HG03097 (cell line): ENCODE results near the gene OPRM1.
"Not testable (repeated sequence)": the region's sequence is repeated elsewhere in the genome, so short reads cannot be mapped to it uniquely, and the experiment has no call there.

Experiments used
- ATAC-seq: cut with Tn5 transposase; IDR thresholded peaks from one replicate; pipeline ENCODE4 v1.9.1; 2021; ENCODE audit not compliant: unreplicated experiment, low FRiP score

The OPRM1 gene

DNA sequence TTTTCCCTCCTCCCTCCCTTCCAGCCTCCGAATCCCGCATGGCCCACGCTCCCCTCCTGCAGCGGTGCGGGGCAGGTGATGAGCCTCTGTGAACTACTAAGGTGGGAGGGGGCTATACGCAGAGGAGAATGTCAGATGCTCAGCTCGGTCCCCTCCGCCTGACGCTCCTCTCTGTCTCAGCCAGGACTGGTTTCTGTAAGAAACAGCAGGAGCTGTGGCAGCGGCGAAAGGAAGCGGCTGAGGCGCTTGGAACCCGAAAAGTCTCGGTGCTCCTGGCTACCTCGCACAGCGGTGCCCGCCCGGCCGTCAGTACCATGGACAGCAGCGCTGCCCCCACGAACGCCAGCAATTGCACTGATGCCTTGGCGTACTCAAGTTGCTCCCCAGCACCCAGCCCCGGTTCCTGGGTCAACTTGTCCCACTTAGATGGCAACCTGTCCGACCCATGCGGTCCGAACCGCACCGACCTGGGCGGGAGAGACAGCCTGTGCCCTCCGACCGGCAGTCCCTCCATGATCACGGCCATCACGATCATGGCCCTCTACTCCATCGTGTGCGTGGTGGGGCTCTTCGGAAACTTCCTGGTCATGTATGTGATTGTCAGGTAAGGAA is at the start of gene OPRM1:
Gene OPRM1 (plus strand): TSS at position 10 of the 612 bp plus-strand sequence. CDS start 305 bp downstream, at position 315.
- no peak for ATAC-seq

DNA sequence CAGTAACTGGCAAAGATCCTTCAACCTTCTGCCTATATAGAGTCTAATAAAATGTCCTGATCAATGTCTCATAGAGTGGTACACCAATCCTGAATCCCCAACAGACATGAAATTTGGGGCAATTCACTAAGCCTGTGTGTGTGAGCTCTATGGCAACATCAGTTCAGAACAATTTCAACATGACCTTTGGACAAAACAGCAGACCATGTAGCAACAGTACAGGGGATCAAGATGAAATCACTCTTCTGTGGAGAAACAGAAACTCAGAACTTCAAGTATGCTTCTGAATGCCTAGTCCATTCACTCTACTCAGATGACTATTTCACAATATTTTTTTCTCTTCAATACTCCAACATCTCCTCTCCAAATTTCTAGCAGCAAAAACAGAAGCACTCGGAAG is 49.1 kb upstream of the OPRM1 start:
- no peak for ATAC-seq

DNA sequence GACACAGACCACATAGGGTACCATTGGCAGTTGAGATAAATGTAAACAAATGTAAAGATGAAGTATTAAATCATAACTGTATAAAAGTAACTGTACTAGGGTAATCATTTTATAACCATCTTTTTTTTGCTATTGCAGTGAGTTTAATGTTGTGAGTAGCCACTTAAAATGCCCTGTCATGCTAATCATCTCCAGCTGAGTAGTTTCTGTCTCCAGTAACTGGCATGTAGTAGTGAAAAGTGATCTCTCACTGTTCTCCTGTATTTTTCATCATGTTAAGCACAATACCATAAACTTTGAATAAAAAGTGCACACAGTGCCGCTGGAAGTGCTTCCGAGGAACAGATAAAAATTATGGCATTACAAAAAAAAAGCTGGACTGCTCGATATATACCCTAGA is 45.0 kb upstream of the OPRM1 start:
- ATAC-seq: no peak

DNA sequence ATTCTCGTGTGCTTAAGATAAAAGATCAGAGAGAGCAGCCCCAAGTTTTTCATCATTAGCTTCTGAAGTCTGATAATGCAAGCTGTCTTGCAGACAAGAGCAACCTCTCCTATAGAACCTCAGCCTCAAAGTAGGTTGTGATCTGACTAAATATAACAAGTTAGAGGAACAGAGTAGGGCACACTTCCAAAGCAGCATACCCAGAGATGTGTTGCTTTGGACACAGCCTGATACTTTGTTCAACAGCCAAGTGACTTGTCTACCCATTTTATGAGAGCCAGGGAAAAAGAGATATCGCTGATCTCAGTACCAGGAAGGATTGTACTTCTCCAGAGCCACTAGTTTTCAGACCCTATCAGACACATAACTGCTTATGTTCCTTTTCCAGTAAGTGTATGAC is 44.2 kb upstream of the OPRM1 start:
- no peak for ATAC-seq

DNA sequence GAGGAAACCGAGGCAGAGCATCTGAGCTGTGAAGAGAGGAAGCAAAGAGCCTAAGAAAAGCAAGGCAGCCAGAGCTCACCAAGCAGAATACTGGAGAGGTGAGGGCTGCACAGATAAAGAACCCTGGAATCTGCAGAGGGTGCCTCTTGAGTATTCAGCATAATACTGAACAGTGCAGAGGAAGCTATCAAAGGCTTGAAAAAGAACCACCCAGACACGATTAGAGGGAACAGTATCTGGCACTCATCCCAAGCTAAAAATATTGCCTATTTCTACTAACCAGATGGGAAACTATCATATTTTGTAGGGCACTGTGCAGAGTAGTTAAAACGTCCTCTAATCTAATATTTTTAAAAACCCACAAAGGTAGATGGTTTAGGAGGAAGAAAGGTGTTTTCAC is 41.8 kb upstream of the OPRM1 start:
- no peak for ATAC-seq

DNA sequence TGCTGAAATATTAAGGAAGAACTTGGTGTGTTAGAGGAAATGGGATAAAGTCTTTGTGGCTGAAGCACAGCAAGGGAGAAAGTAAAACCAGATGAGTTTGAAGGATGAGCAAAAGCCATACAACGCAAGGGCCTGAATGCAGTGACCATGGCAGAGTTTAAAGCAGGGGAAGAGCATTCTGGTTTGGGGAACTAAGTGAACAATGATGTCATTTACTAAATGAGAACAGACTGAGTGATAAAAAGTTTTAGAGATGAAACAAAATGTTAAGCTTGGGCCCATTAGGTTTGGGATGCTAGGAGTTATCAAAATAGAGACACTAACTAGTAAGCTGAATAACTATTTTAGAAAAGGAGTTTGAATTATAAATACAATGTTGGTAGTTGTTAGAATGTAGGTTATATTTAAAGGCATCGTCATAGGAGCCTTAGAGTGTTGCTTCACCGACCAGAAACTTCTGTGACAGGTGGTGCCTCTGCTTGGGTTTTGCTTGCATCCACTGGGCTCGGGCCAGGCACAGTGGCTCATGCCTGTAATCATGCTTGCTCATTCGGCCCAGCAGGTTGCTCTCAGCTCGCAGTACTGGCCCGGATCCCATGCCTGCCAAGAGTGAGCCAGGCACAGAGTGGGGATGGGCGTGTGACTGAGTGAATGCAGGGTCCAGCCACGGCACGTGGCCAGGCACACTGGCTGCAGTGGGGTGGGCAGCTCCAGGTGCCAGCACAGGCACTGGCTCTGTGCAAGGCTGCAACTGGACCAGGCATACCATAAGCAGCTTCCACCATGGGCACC is 37.4 kb upstream of the OPRM1 start:
- ATAC-seq: no peak

DNA sequence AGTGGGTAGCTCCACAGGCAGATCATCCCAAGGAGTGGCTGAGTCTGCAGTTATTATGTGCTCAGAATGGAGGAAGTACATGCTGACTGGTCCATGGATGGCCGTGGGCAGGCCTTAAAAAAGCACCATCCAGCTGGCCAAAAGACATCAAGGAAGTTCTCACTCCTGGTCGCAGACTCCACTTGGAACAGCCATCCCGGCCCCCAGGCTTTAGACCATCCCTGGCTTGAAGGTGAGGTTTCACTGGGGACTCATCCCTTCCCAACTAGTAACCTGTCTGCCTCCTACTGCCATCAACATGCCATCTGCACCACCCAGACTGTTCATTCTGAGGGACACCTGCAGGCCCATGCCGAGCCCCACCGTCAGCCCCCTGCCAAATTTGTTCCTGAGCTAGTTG is 36.1 kb upstream of the OPRM1 start:
- ATAC-seq: no peak

DNA sequence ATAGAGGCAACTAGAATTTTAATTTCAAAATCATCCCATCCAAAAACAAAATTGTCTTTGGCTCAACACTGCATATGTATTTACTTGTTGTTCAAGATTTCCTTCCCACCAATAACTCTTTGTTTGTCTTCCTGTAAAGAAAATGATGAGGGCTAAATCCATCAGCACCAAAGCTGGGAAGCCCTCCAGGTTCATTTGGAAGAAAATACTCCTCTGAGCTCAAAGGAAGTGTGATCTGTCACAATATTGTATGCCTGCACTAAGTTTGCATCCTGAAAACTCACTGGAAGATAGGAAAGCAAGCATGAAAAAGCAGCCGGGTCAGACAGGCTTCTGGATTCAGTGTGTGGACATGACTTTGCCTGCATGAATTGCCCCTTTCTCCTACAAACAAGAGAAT is 28.7 kb upstream of the OPRM1 start:
- no peak for ATAC-seq

DNA sequence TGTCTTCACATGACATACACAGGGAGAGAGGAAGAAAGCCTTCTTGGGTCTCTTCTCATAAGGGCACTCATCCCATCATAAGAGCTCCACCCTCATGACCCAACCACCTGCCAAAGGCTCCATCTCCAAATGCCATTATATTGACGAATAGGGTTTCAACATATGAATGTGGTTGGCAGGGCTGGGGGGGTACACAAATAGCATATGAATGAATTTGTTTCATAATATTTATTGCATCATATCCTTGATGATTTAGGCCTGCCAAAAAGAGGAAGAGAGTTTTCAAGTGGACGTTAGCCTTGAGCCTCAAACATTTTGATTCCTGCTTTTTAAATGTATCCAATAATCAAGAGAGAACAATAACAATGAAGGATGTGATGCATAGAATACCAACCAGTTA is 26.2 kb upstream of the OPRM1 start:
- ATAC-seq: no peak

DNA sequence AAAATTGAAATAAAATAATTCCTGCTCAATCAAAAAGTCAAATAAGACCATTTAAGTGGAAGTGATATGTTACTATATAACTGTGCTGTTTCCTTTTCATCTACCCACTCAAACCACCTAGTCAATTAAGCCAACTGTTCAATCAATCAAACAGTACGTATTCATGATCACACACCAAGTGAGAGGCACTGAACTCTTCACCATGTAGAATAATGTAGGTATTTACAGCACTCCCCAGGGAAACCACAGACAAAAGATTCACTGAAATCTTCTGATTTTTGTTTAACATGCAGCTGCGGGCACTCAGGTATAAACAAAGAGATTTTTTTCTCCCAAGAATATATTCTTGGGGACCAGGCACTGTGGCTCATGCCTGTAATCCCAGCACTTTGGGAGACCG is 21.3 kb upstream of the OPRM1 start:
- ATAC-seq: no peak

DNA sequence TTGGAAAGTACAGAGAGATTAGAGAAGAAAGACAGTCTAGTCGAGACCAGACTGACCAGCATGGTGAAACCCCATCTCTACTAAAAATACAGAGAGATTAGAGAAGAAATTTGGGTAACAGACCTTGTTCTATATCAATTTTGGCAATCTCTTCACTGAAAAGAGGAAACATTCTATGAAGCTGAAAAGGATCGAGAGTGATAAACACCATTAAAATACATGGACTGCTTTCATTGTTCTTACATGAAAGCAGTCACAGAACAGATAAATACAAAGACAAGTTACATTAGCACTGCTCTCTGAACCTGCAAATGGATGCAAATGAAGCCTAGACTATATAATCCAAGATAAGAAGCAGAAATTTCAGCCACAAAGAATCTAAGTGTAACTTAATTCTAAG is 8.4 kb upstream of the OPRM1 start:
- ATAC-seq: no peak

DNA sequence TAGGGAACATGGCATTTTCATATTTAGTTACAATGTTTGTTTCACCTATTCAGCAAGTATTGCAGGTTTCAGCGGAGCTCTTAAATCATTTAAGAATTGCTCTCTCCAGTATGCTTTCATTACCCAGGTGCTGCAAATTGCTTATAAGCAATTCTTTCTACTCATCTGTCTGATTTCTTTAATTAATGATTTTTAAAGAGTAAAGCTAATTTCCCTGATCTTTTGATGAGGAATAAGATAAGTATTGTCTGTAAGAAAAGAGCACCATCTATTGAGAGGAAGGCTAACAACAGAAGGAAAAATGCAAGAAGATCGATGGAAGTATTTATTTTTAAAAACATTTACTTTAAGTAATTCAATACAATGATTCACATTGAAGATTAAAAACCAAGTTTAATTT is 2.0 kb downstream of the OPRM1 start:
- ATAC-seq: no peak

DNA sequence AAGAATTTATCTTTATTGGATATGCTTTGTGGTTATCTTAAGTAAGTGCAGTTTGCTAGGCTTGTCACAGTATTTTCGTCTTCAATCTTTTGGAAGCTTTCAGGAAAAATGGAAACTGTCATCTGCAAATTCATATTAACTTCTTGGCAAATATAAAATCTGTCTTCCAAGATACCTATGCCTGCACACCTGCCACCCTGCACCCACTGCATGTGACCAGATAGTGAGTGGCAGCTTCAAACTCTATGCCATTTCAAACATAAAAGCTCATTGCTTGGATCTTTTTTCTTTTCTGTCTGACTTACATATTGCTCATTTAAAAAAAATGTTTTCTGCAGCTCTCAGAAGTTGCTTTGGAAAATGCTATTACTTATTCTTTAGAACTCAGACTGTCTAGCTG is 14.1 kb downstream of the OPRM1 start:
- ATAC-seq: no peak

DNA sequence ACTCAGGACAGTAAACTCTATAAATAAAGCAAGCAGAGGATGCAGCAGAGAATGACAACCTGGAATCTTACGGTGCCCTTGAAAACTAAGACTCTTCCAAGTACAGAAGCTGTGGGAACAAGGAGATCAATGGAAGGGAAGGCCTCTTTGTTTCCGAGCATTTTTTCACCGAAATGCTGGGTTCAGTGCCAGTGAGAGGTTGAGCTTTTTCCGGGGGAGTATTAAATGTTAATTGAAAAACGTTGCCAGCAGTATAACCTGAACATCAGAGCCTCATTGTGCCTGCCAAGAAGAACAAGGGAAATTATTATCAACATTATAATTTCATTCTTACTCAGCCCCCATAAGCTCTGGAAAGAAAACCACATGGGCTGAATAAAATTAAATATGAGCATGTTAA is 17.5 kb downstream of the OPRM1 start:
- ATAC-seq: no peak

DNA sequence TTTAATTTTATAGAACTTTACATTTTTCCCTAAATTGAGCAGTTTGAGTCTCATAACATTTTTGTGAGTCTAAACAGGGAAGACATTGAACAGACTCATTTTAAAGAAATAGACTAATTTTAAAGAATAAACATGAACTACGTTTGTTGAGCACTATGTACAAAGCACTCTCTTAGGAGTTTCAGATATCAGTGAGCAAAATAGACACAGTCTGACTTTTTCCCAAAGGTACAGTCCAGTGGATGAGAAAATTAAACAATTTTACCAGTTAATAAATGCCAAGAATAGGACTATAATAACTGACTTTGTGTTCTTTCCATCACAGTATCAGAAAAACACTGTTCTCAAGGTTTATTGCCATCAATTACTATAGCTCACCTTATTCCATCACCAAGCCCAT is 18.1 kb downstream of the OPRM1 start:
- ATAC-seq: no peak

DNA sequence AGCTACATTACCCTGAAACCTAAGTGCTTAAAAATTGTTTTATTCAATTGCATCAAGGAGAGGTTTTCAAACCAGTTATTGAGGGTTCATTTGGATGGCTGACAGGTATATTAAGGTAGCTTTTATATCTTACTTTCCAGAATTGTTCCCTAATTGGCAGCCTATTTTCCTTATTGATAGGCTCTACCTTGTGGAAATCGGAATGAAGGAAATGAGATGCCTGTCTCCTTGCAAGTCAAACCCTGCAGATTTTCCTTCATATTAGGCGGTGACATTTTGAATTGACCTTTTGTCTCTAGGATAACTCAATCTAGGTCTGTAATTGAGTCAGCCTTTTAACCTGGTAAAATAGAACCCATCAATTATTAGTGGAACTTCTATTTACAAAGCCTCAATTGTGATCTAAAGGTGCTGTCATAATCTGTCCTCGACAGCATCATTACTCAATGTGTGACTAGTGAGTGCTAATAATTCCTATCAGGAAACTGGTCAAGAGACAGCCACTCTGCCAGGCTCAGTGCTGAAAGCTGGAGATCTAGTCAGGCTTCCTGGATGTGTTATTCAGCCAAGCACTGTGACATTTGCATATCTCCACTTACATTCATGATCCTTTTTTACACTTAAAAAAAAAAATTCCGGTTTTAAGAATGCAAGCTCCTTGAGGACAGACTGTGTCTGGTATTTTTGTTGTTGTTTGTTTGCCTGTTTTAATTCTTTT is 20.1 kb downstream of the OPRM1 start:
- no peak for ATAC-seq

DNA sequence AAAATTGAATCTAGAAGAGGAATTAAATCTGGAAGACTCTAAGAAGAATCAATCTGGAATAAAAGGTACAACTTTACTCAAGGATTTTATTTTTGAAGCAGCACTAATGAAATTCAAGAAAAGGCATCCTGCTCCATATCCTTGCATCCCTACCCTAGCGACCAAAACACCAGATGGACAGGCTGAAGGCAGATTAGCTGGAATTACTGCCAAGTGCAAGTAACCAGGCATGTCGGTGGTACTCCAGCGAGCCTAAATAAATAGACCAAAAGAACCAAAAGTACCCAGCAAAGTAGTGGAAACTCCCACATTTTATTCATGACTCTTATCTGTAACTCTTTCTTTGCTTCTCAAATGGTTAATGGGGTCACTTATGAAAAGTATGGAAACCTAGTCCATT is 21.0 kb downstream of the OPRM1 start:
- ATAC-seq: no peak

DNA sequence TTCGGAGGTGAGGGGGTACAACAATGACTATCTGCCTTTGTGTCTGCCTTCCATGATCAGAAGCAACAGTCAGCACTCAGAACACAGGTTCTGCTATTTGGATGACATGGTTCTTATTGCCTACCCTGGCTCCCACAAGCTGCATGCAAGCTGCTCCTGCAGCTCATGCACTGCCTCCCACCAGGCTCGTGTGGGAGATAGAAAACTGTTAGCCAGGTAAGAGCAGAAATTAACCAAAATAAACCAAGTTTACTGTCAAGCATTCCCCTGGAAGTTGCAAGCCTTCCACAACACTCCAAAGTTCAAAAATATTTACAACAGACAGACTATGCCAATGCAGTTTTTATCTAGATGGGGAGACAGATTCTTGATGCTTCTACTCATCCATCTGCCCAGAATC is 31.0 kb downstream of the OPRM1 start:
- ATAC-seq: no peak

DNA sequence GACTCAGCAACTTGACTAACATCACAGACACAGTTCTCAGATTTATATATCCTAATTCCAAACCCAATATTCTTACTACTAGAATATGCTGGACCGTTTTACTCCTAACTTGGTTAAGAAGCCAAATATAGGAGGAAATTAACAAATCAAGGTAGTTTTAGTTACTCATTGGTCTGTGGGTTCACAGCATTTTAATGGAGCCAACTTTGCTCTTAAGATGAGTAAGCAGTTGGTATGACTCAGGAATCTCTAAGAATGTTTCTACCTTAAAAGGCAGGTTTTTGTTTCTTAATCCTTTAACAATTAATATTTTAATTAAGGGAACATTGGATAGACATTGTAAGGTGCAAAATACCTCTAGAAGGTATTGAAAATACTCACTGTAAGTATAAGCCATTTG is 31.6 kb downstream of the OPRM1 start:
- ATAC-seq: no peak

DNA sequence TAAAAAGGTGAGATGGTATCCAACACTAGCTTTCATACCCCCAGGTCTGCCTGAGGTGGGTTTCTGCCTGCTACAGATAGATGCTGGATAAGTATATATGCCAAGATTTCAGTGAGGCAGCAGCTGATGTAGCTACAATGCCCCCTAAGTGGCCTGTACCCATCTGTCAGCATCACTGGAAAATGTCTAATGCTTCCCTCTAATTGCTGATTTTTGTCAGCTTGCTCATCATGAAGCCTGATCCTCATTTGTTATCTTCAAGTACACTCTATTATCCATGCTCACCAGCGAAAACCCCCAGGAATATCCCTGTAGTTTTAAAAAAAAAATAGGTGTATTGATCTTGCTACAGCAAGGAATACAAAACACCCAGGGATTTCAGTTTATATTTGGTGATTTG is 32.2 kb downstream of the OPRM1 start:
- ATAC-seq: no peak

DNA sequence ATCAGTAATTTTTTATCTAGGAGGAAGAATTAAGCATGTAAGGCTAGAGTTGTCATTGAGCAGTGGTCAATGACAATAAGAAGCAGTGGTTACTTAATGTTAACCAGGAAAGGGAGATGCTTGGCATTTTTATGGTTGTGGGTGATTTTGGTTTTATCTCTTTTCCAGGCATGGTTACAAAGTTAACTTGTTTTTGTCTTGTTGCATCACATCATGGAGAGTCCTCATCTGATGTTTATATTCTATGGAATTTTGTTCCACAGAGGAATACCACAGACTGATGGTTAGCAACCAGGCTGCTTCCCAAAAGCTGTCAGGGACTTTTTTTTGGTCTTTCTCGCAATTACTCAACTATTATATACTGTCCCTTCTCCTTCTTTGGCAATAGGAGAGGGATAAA is 32.7 kb downstream of the OPRM1 start:
- no peak for ATAC-seq

DNA sequence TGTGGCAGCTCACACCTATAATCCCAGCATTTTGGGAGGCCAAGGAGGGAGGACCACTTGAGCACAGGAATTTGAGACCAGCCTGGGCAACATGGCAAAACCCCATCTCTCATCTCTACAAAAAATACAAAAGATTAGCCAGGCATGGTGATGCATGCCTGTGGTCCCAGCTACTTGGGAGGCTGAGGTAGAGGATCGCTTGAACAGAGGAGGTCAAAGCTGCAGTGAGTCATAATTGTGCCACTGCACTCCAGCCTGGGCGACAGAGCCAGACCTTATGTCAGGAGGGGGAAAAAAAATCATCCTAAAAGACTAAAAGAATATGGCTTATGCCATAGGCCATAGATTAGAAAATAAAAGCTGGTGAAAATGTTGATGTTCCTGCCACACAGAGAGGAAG is 39.6 kb downstream of the OPRM1 start:
- ATAC-seq: not testable (repeated sequence)
